Glutamatergic neuron (in vitro differentiated cells): Measurements from ENCODE around the gene UBTD1. TPM values are rescaled to one million over a fixed set of nuclear protein-coding genes. Genes with fewer than 3 reads are reported as not detected.

Experiments used
- DNase-seq: peaks from one replicate; pipeline ENCODE4 v3.0.0; 2022
- H3K27ac Mint-ChIP-seq: one replicate; pipeline ENCODE4 v1.8.0; 2020; ENCODE audit warnings: mild to moderate bottlenecking, mixed read lengths, inconsistent platforms; ENCODE audit not compliant: unreplicated experiment
- H3K27me3 Mint-ChIP-seq: one replicate; pipeline ENCODE4 v1.8.0; 2020; ENCODE audit warnings: mild to moderate bottlenecking, moderate library complexity, mixed read lengths, inconsistent platforms; ENCODE audit not compliant: unreplicated experiment
- H3K36me3 Mint-ChIP-seq: one replicate; pipeline ENCODE4 v1.8.0; 2020; ENCODE audit warnings: mild to moderate bottlenecking, mixed read lengths, inconsistent platforms; ENCODE audit not compliant: unreplicated experiment
- H3K4me1 Mint-ChIP-seq: one replicate; pipeline ENCODE4 v1.8.0; 2020; ENCODE audit warnings: mild to moderate bottlenecking, low read depth, mixed read lengths, inconsistent platforms; ENCODE audit not compliant: unreplicated experiment
- H3K4me3 Mint-ChIP-seq: one replicate; pipeline ENCODE4 v1.8.0; 2020; ENCODE audit warnings: mild to moderate bottlenecking, mixed read lengths, inconsistent platforms; ENCODE audit not compliant: unreplicated experiment
- H3K9me3 Mint-ChIP-seq: one replicate; pipeline ENCODE4 v1.8.0; 2020; ENCODE audit warnings: mild to moderate bottlenecking, moderate library complexity, mixed read lengths, inconsistent platforms; ENCODE audit not compliant: unreplicated experiment
- CTCF ChIP-seq: fragments of 200-600 bp; sonication (generic); IDR thresholded peaks from one replicate; pipeline ENCODE4 v1.5.0; 2021; ENCODE audit not compliant: partially characterized antibody, unreplicated experiment
- total RNA-seq: library from RNA; stranded (reverse); fragmentation: NEBNext Ultra II Directional; extraction: Animal tissue kit (Norgen Biotek cat#: 25700); gene quantifications from one replicate; pipeline ENCODE4 v1.2.1, GENCODE V29; 2021; ENCODE audit not compliant: unreplicated experiment

UBTD1 gene
- total RNA-seq, 1 donor from 2014 or later, result 8.0 TPM

- TF ChIP-seq CTCF, result no peak
- Mint-ChIP-seq H3K4me3 (no peak overlapping the region), H3K36me3 (no peaks in the 10 kb centered on the region)
These were observed 92.2 kb downstream of the UBTD1 start for GRCh38 chr10:97590748-97591495.

GRCh38 chr10:97593421-97593820, 94.7 kb downstream of the UBTD1 start:
- H3K4me3 Mint-ChIP-seq, result no peak overlapping the region
- no peaks in the 10 kb centered on the region for H3K36me3 Mint-ChIP-seq
- no peaks in the 10 kb centered on the region for H3K27me3 Mint-ChIP-seq
- H3K4me1 Mint-ChIP-seq, result no peaks in the 10 kb centered on the region
- TF ChIP-seq CTCF, result no peak
- H3K9me3 Mint-ChIP-seq, result no peaks in the 10 kb centered on the region
- no peak overlapping the region for H3K27ac Mint-ChIP-seq
- DNase-seq, result no peak

More at GRCh38 chr10:97590748-97591495, 92.2 kb downstream of the UBTD1 start:
- no peaks in the 10 kb centered on the region for H3K9me3 Mint-ChIP-seq
- no peak overlapping the region for H3K27ac Mint-ChIP-seq
- no peaks in the 10 kb centered on the region for H3K4me1 Mint-ChIP-seq
- DNase-seq, result no peak
- H3K27me3 Mint-ChIP-seq, result no peaks in the 10 kb centered on the region

GRCh38 chr10:97596101-97597082, 97.7 kb downstream of the UBTD1 start:
- Mint-ChIP-seq H3K4me1 (no peaks in the 10 kb centered on the region), H3K4me3 (no peak overlapping the region), H3K9me3 (no peaks in the 10 kb centered on the region), H3K27ac (no peak overlapping the region), H3K27me3 (no peaks in the 10 kb centered on the region), H3K36me3 (no peaks in the 10 kb centered on the region)
- TF ChIP-seq CTCF, result no peak
- no peak for DNase-seq

- Mint-ChIP-seq H3K4me1 (no peaks in the 10 kb centered on the region), H3K36me3 (no peaks in the 10 kb centered on the region), H3K27ac (no peak overlapping the region), H3K27me3 (no peaks in the 10 kb centered on the region), H3K4me3 (no peak overlapping the region), H3K9me3 (no peaks in the 10 kb centered on the region)
- TF ChIP-seq CTCF, result no peak
- no peak for DNase-seq
These were observed 99.1 kb downstream of the UBTD1 start for GRCh38 chr10:97597778-97598177.
